IMR-90 (cell line): ENCODE data around the gene MYBPC3. TPM values are rescaled to one million over a fixed set of nuclear protein-coding genes. Genes with fewer than 3 reads are reported as not detected.

Experiments
- ATAC-seq: fragments of 200-7000 bp; cut with Tn5 transposase; 2 replicates; pipeline ENCODE4 v1.9.1; 2020; ENCODE audit warnings: low read depth, mild to moderate bottlenecking, moderate library complexity
- BruUV-seq: library from RNA; stranded (reverse); fragments of 400-500 nt; replicated peaks from 2 replicates; lab custom pipeline; 2021; lab: Mats Ljungman, UMichigan
- CTCF ChIA-PET: fragments of 300-600 bp; formaldehyde crosslinking; extraction: SDS; loops from one replicate; lab custom pipeline; 2021; ENCODE audit warnings: antibody characterized with exemption; lab: Yijun Ruan, JAX
- POLR2A ChIA-PET: fragments of 300-600 bp; sonication (Branson Sonifier 250); formaldehyde crosslinking; loops from one replicate; lab custom pipeline; 2022; ENCODE audit warnings: antibody characterized with exemption; ENCODE audit not compliant: unreplicated experiment; lab: Charles Lee
- DNase-seq: peaks from one replicate; pipeline ENCODE4 v3.0.0; 2013
- H2AFZ ChIP-seq: replicated peaks from 2 replicates; pipeline ENCODE3; 2013; ENCODE audit warnings: low read length, mild to moderate bottlenecking; ENCODE audit not compliant: poor library complexity
- H2AK5ac ChIP-seq: 2 replicates; pipeline ENCODE4 v1.6.1; 2013; ENCODE audit warnings: low read depth, low read length, inconsistent platforms
- H2AK9ac ChIP-seq: replicated peaks from 2 replicates; pipeline ENCODE3; 2013; ENCODE audit warnings: mild to moderate bottlenecking, low read depth, low read length, moderate library complexity; ENCODE audit not compliant: poor library complexity
- H2BK120ac ChIP-seq: 2 replicates; pipeline ENCODE4 v1.6.1; 2013; ENCODE audit warnings: low read depth, low read length, inconsistent platforms
- H2BK15ac ChIP-seq: 3 replicates; pipeline ENCODE4 v1.6.1; 2013; ENCODE audit warnings: low read depth, low read length, inconsistent platforms
- H2BK20ac ChIP-seq: 2 replicates; pipeline ENCODE4 v1.6.1; 2013; ENCODE audit warnings: low read depth, mild to moderate bottlenecking, inconsistent platforms, low read length, moderate library complexity
- H2BK5ac ChIP-seq: 2 replicates; pipeline ENCODE4 v1.6.1; 2013; ENCODE audit warnings: mild to moderate bottlenecking, low read depth, low read length, inconsistent platforms; ENCODE audit not compliant: poor library complexity, severe bottlenecking
- H3K14ac ChIP-seq: replicated peaks from 2 replicates; pipeline ENCODE4 v1.6.1; 2013; ENCODE audit warnings: low read depth, low read length, inconsistent platforms
- H3K18ac ChIP-seq: 2 replicates; pipeline ENCODE4 v1.6.1; 2013; ENCODE audit warnings: low read depth, low read length, control low read depth
- H3K23ac ChIP-seq: 2 replicates; pipeline ENCODE4 v1.6.1; 2013; ENCODE audit warnings: low read depth, low read length, inconsistent platforms
- H3K27ac ChIP-seq: 2 replicates; pipeline ENCODE4 v1.5.1; 2013; ENCODE audit warnings: mild to moderate bottlenecking, control low read depth, low read length; ENCODE audit not compliant: insufficient read depth
- H3K27me3 ChIP-seq: 2 replicates; pipeline ENCODE4 v1.6.1; 2013; ENCODE audit warnings: low read length; ENCODE audit not compliant: control insufficient read depth, insufficient read depth
- H3K36me3 ChIP-seq: 2 replicates; pipeline ENCODE4 v1.6.1; 2013; ENCODE audit warnings: low read length, mixed read lengths; ENCODE audit not compliant: control insufficient read depth, insufficient read depth
- H3K4ac ChIP-seq: 2 replicates; pipeline ENCODE4 v1.6.1; 2013; ENCODE audit warnings: low read depth, low read length, inconsistent platforms
- H3K4me1 ChIP-seq: 2 replicates; pipeline ENCODE4 v1.6.1; 2013; ENCODE audit warnings: low read length, mixed read lengths; ENCODE audit not compliant: control insufficient read depth, insufficient read depth
- H3K4me2 ChIP-seq: 2 replicates; pipeline ENCODE4 v1.6.1; 2013; ENCODE audit warnings: low read depth, mild to moderate bottlenecking, control low read depth, low read length, moderate library complexity
- H3K4me3 ChIP-seq: 2 replicates; pipeline ENCODE4 v1.5.1; 2013; ENCODE audit warnings: low read depth, mild to moderate bottlenecking, control low read depth, low read length, moderate library complexity; ENCODE audit not compliant: insufficient read depth
- H3K56ac ChIP-seq: 2 replicates; pipeline ENCODE4 v1.6.1; 2013; ENCODE audit warnings: low read length, inconsistent platforms; ENCODE audit not compliant: insufficient read depth; ENCODE audit errors: extremely low read depth
- H3K79me1 ChIP-seq, 2 experiments: 2 replicates each; pipeline ENCODE4 v1.6.1; 2013; ENCODE audit warnings: low read length in 2 of 2, inconsistent platforms in 1 of 2, low read depth in 1 of 2
- H3K9ac ChIP-seq: 2 replicates; pipeline ENCODE4 v1.6.1; 2013; ENCODE audit warnings: low read depth, low read length, control low read depth
- H3K9me1 ChIP-seq: 2 replicates; pipeline ENCODE4 v1.6.1; 2013; ENCODE audit warnings: low read length, inconsistent platforms; ENCODE audit not compliant: insufficient read depth
- H3K9me3 ChIP-seq: 2 replicates; pipeline ENCODE4 v1.6.1; 2013; ENCODE audit warnings: low read length; ENCODE audit not compliant: control insufficient read depth, insufficient read depth
- H4K20me1 ChIP-seq: 2 replicates; pipeline ENCODE4 v1.6.1; 2013; ENCODE audit warnings: low read length, inconsistent platforms; ENCODE audit not compliant: insufficient read depth
- H4K5ac ChIP-seq: 2 replicates; pipeline ENCODE4 v1.6.1; 2013; ENCODE audit warnings: mild to moderate bottlenecking, low read depth, low read length, control low read depth
- H4K8ac ChIP-seq, 2 experiments: 2 replicates each; pipeline ENCODE4 v1.6.1; 2013; ENCODE audit warnings: low read depth in 2 of 2, low read length in 2 of 2, control low read depth in 1 of 2, inconsistent platforms in 1 of 2
- H4K91ac ChIP-seq: 2 replicates; pipeline ENCODE4 v1.6.1; 2013; ENCODE audit warnings: low read depth, low read length, inconsistent platforms; ENCODE audit not compliant: insufficient read depth
- MXI1 ChIP-seq: IDR thresholded peaks from 2 replicates; pipeline ENCODE4 v1.6.1; 2012; ENCODE audit warnings: low read depth, mild to moderate bottlenecking, low read length, moderate library complexity, borderline replicate concordance
- POLR2A ChIP-seq: IDR thresholded peaks from 2 replicates; pipeline ENCODE4 v1.6.1; 2012; ENCODE audit warnings: mild to moderate bottlenecking, low read depth, low read length
- RAD21 ChIP-seq: IDR thresholded peaks from 2 replicates; pipeline ENCODE4 v1.6.1; 2012; ENCODE audit warnings: low read length, improper control_type of control experiment
- RFX5 ChIP-seq: IDR thresholded peaks from 2 replicates; pipeline ENCODE4 v1.8.0; 2012; ENCODE audit warnings: low read depth, mild to moderate bottlenecking, low read length, moderate library complexity
- WGBS, 2 experiments: methylation state at CpG; one replicate each; pipeline versions ENCODE4 v1.1.5 to v1.1.7; 2013; ENCODE audit warnings: missing lambda C conversion rate in 2 of 2; ENCODE audit not compliant: insufficient read length in 1 of 2; ENCODE audit errors: extremely low coverage in 2 of 2; 5-methylcytosine and 5-hydroxymethylcytosine counted together
- dilution Hi-C: fragments of 300-500 bp; cut with HindIII; formaldehyde crosslinking; loops from one replicate; pipeline ENCODE4 v1.14.3; 2018; ENCODE audit warnings: low sequenced_read_pairs; ENCODE audit not compliant: unreplicated experiment
- in situ Hi-C: fragments of 300-500 bp; cut with MboI; formaldehyde crosslinking; loops from 3 replicates; pipeline ENCODE4 v1.14.3; 2019; ENCODE audit warnings: low sequenced_read_pairs, inconsistent platforms, mixed read lengths
- intact Hi-C: fragments of 100-400 bp; cut with micrococcal nuclease; formaldehyde crosslinking; loops from 2 replicates; pipeline ENCODE4 v1.10.0; 2022
- polyA plus RNA-seq, 3 experiments: library from polyadenylated mRNA; depleted of rRNA; stranded (reverse); fragments of >200 nt; gene quantifications; 2 replicates each; pipeline ENCODE4 v1.2.3, GENCODE V29; 2012; ENCODE audit warnings: low replicate concordance in 1 of 3
- total RNA-seq: library from RNA; depleted of rRNA; stranded (reverse); fragments of >200 nt; gene quantifications from 2 replicates; pipeline ENCODE4 v1.2.3, GENCODE V29; 2012

The MYBPC3 gene
- total and polyA plus RNA-seq, 2 of the 4 experiments (the other 2 are of a cell fraction), result not detected

DNA sequence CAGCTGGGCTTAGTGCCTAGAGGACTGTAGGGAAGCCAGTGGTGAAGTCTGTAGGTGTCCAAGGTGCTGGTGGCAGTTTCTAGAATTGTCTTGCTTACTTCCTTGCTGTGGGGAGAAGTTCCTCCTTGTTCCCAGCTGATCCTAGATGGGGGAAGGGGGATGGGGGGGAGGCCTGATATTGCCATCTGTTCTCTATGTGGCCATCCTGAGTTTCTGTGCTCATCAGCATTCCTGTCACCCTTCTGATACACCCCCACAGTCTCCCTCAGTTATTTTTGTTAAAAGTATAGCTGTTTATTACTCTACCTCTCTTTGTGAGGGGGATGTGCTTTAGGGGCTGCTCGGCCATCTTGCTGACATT, 46.0 kb downstream of the MYBPC3 start:
- H4K8ac ChIP-seq, result no peak overlapping the region
- no peak overlapping the region for H3K56ac ChIP-seq
- in situ Hi-C loops, result no loop called here
- H2AFZ ChIP-seq, result no peak overlapping the region
- ATAC-seq, result no peak
- no peak overlapping the region for H4K5ac ChIP-seq
- no peak overlapping the region for H3K18ac ChIP-seq
- H3K79me1 ChIP-seq, result peaks cover 0 to 12% of the 10 kb centered on the region in 2 experiments; a peak in 2 of 4 replicates
- no peak overlapping the region for H3K27ac ChIP-seq
- H3K4me2 ChIP-seq, result no peak overlapping the region
- BruUV-seq, result no TSS peak
- H3K4me3 ChIP-seq, result no peak overlapping the region
- POLR2A ChIA-PET, result no interaction called here
- no peak for TF ChIP-seq POLR2A
- TF ChIP-seq RFX5, result no peak
- no peak for TF ChIP-seq RAD21
- TF ChIP-seq MXI1, result no peak
- peaks cover 16% of the 10 kb centered on the region; the same call in 1 of the 2 replicates for H3K9me1 ChIP-seq
- intact Hi-C loops, result loop anchor here (5.0 kb wide), 1 partner anchor 34 kb away; the partner anchor contains the start of gene MADD
- H2BK5ac ChIP-seq, result no peak overlapping the region
- H3K36me3 ChIP-seq, result peaks cover 37% of the 10 kb centered on the region
- H3K4me1 ChIP-seq, result no peaks in the 10 kb centered on the region
- no peak overlapping the region for H3K9ac ChIP-seq
- dilution Hi-C loops, result no loop called here
- no peaks in the 10 kb centered on the region for H4K20me1 ChIP-seq
- WGBS, 2 experiments, result no CpG with 5 or more reads among the region's 1 CpG
- no peak overlapping the region for H3K14ac ChIP-seq
- no peak overlapping the region for H3K23ac ChIP-seq
- H2BK120ac ChIP-seq, result no peak overlapping the region
- no peak overlapping the region for H4K91ac ChIP-seq
- CTCF ChIA-PET, result interaction anchor here (0.6 kb wide), 1 partner anchor 12 kb away, joined by 5 read pairs; no protein-coding TSS in a partner anchor
- no peak overlapping the region for H2AK9ac ChIP-seq
- no peak overlapping the region for H3K4ac ChIP-seq
- no peak for DNase-seq
- no peaks in the 10 kb centered on the region for H3K9me3 ChIP-seq
- H3K27me3 ChIP-seq, result no peaks in the 10 kb centered on the region
- H2AK5ac ChIP-seq, result no peak overlapping the region
- no peak overlapping the region for H2BK20ac ChIP-seq
- H2BK15ac ChIP-seq, result no peak overlapping the region
